ENCODE results near the gene HOXB7.

DNA sequence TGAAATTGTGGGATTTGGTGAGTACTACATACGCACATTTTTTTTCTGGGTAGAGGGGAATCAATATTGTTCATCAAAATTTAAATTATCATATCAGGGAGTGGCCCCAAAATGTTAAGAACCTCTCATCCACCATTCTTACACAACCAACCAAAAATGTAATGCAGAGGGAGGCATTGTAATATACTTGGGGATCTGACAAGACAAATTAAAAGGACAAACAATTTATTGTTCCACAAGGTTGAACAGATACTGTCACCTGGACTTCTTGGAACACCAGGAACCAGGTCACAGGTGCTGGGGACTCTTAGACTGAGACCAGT is 30.0 kb upstream of the HOXB7 start:
- no peak for TF ChIP-seq MYC (IDR thresholded peaks at IDR 0.05; ENCODE audit: insufficient read depth, insufficient read length, insufficient replicate concordance, low read length, severe bottlenecking)
- TF ChIP-seq CREM (IDR thresholded peaks at IDR 0.05; ENCODE audit: low read depth), result no peak
- TF ChIP-seq, protein P1, sequence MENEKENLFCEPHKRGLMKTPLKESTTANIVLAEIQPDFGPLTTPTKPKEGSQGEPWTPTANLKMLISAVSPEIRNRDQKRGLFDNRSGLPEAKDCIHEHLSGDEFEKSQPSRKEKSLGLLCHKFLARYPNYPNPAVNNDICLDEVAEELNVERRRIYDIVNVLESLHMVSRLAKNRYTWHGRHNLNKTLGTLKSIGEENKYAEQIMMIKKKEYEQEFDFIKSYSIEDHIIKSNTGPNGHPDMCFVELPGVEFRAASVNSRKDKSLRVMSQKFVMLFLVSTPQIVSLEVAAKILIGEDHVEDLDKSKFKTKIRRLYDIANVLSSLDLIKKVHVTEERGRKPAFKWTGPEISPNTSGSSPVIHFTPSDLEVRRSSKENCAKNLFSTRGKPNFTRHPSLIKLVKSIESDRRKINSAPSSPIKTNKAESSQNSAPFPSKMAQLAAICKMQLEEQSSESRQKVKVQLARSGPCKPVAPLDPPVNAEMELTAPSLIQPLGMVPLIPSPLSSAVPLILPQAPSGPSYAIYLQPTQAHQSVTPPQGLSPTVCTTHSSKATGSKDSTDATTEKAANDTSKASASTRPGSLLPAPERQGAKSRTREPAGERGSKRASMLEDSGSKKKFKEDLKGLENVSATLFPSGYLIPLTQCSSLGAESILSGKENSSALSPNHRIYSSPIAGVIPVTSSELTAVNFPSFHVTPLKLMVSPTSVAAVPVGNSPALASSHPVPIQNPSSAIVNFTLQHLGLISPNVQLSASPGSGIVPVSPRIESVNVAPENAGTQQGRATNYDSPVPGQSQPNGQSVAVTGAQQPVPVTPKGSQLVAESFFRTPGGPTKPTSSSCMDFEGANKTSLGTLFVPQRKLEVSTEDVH (IDR thresholded peaks at IDR 0.05; ENCODE audit: low read depth, partially characterized antibody), result no peak
- no peak for TF ChIP-seq CEBPB (IDR thresholded peaks at IDR 0.05; ENCODE audit: borderline replicate concordance in 1 of 2, low read depth in 2 of 2, low read length in 2 of 2)
- no peak for TF ChIP-seq YY1 (IDR thresholded peaks at IDR 0.05; ENCODE audit: low read depth, low read length)
- TF ChIP-seq EZH2 (IDR thresholded peaks at IDR 0.05; ENCODE audit: borderline replicate concordance, control insufficient read depth, low read depth, low read length), result no peak

Measured in GM12878 (cell line).